ENCODE results near the gene ARAP1. TPM values are rescaled to one million over a fixed set of nuclear protein-coding genes. Genes with fewer than 3 reads are reported as not detected.

The ARAP1 gene
- total RNA-seq, 2 experiments from 2014 or later = 65.7 to 69.8 TPM

- H3K9me3 Mint-ChIP-seq = no peaks in the 10 kb centered on the region
- H3K27me3 Mint-ChIP-seq = no peaks in the 10 kb centered on the region
- Histone ChIP-seq H3K36me3 (ENCODE audit: insufficient read depth, low read length) (no peaks in the 10 kb centered on the region), H3K9me3 (ENCODE audit: control insufficient read depth in 1 of 2, insufficient read depth in 1 of 2, low read length in 2 of 2) (no peaks in the 10 kb centered on the region), H3K27me3 (ENCODE audit: control insufficient read depth in 1 of 2, insufficient read depth in 2 of 2, low read length in 2 of 2) (no peaks in the 10 kb centered on the region), H3K4me1 (ENCODE audit: insufficient read depth, low read length) (peaks cover 39% of the 10 kb centered on the region), H3K4me3 (ENCODE audit: low read length) (no peak overlapping the region), H3K27ac (ENCODE audit: low read depth in 1 of 2, low read length in 2 of 2) (no peak overlapping the region)
- H3K36me3 Mint-ChIP-seq (ENCODE audit: low read depth) = no peaks in the 10 kb centered on the region
- ATAC-seq (ENCODE audit: poor library complexity) = no peak
- no peak for DNase-seq
- peaks cover 11% of the 10 kb centered on the region for H3K4me1 Mint-ChIP-seq (ENCODE audit: low read depth)
- no peak overlapping the region for H3K27ac Mint-ChIP-seq
- no peak overlapping the region for H3K4me3 Mint-ChIP-seq
- intact Hi-C loops (cut with DNase I, micrococcal nuclease) = no loop called here
- ChIA-PET POLR2A (no interaction called here), CTCF (no interaction called here)
- TF ChIP-seq CTCF (IDR thresholded peaks at IDR 0.05) = no peak
Measured at GRCh38 chr11:72776117-72776843, 24.1 kb upstream of the ARAP1 start.

- Histone ChIP-seq H3K27me3 (ENCODE audit: control insufficient read depth in 1 of 2, insufficient read depth in 2 of 2, low read length in 2 of 2) (no peaks in the 10 kb centered on the region), H3K27ac (ENCODE audit: low read depth in 1 of 2, low read length in 2 of 2) (no peak overlapping the region), H3K4me1 (ENCODE audit: insufficient read depth, low read length) (peaks cover 31% of the 10 kb centered on the region), H3K36me3 (ENCODE audit: insufficient read depth, low read length) (no peaks in the 10 kb centered on the region), H3K4me3 (ENCODE audit: low read length) (no peak overlapping the region), H3K9me3 (ENCODE audit: control insufficient read depth in 1 of 2, insufficient read depth in 1 of 2, low read length in 2 of 2) (no peaks in the 10 kb centered on the region)
- H3K36me3 Mint-ChIP-seq (ENCODE audit: low read depth) = no peaks in the 10 kb centered on the region
- H3K4me1 Mint-ChIP-seq (ENCODE audit: low read depth) = peaks cover 11% of the 10 kb centered on the region
- CTCF ChIA-PET = no interaction called here
- TF ChIP-seq CTCF (IDR thresholded peaks at IDR 0.05) = no peak
- H3K4me3 Mint-ChIP-seq = no peak overlapping the region
- POLR2A ChIA-PET = no interaction called here
- DNase-seq = no peak
- no peaks in the 10 kb centered on the region for H3K9me3 Mint-ChIP-seq
- no peaks in the 10 kb centered on the region for H3K27me3 Mint-ChIP-seq
- intact Hi-C loops (cut with DNase I, micrococcal nuclease) = no loop called here
- no peak overlapping the region for H3K27ac Mint-ChIP-seq
- no peak for ATAC-seq (ENCODE audit: poor library complexity)
Measured at GRCh38 chr11:72775288-72776110, 23.3 kb upstream of the ARAP1 start.

GRCh38 chr11:72774499-72774898 is 22.3 kb upstream of the ARAP1 start:
- Mint-ChIP-seq H3K27ac (no peak overlapping the region), H3K4me1 (ENCODE audit: low read depth) (peaks cover 5% of the 10 kb centered on the region), H3K36me3 (ENCODE audit: low read depth) (no peaks in the 10 kb centered on the region), H3K9me3 (no peaks in the 10 kb centered on the region), H3K27me3 (no peaks in the 10 kb centered on the region), H3K4me3 (no peak overlapping the region)
- Histone ChIP-seq H3K9me3 (ENCODE audit: control insufficient read depth in 1 of 2, insufficient read depth in 1 of 2, low read length in 2 of 2) (no peaks in the 10 kb centered on the region), H3K27ac (ENCODE audit: low read depth in 1 of 2, low read length in 2 of 2) (no peak overlapping the region), H3K4me1 (ENCODE audit: insufficient read depth, low read length) (peaks cover 21% of the 10 kb centered on the region), H3K36me3 (ENCODE audit: insufficient read depth, low read length) (no peaks in the 10 kb centered on the region), H3K27me3 (ENCODE audit: control insufficient read depth in 1 of 2, insufficient read depth in 2 of 2, low read length in 2 of 2) (no peaks in the 10 kb centered on the region), H3K4me3 (ENCODE audit: low read length) (no peak overlapping the region)
- intact Hi-C loops (cut with DNase I, micrococcal nuclease) = no loop called here
- no peak for TF ChIP-seq CTCF (IDR thresholded peaks at IDR 0.05)
- POLR2A ChIA-PET = no interaction called here
- no peak for ATAC-seq (ENCODE audit: poor library complexity)
- DNase-seq = no peak
- CTCF ChIA-PET = no interaction called here

All from CD4-positive, alpha-beta T cell (primary cell).